OCI-LY3 (cell line): ENCODE results near the gene EPHB1.

Experiments used
- CTCF ChIP-seq: fragments of 200-600, 300-600 bp; sonication (generic); IDR thresholded peaks from 2 replicates; pipeline ENCODE4 v1.5.1; 2014; ENCODE audit warnings: antibody characterized with exemption, low read length, low read depth
- EZH2phosphoT487 ChIP-seq: fragments of 200-600 bp; shearing (Covaris generic); IDR thresholded peaks from 2 replicates; pipeline ENCODE4 v1.6.1; 2018; ENCODE audit warnings: antibody characterized with exemption, mixed run types, low read depth

- no peak for TF ChIP-seq CTCF
- no peak for TF ChIP-seq EZH2phosphoT487
Measured at GRCh38 chr3:134823679-134824078, 28.6 kb downstream of the EPHB1 start.
